Gastrocnemius medialis (tissue), 4 donors: Measurements from ENCODE around the gene ATF6B. TPM values are rescaled to one million over a fixed set of nuclear protein-coding genes. Genes with fewer than 3 reads are reported as not detected.

Experiments used
- ATAC-seq, 2 donors: fragments of 150-250 bp; one replicate each; pipeline ENCODE4 v1.9.1; 2016
- DNase-seq, 2 donors: peaks; one replicate each; pipeline ENCODE4 v3.0.0-alpha.2; 2019
- H3K27ac ChIP-seq, 4 donors: fragments of 200-600 bp; sonication (generic); 1 replicate in 1 of 4; 2 replicates in 3 of 4; pipeline ENCODE4 v1.5.1; 2016 to 2018; ENCODE audit warnings: mild to moderate bottlenecking in 2 of 4, moderate library complexity in 1 of 4
- H3K27me3 ChIP-seq, 3 donors: fragments of 200-600 bp; sonication (generic) in 2 of 3; 1 replicate in 1 of 3; 2 replicates in 2 of 3; pipeline versions ENCODE4 v1.5.1 to v1.6.0; 2016 to 2019; ENCODE audit warnings: mild to moderate bottlenecking in 1 of 3, moderate library complexity in 1 of 3
- H3K36me3 ChIP-seq, 2 donors: fragments of 200-600 bp; sonication (generic) in 1 of 2; one replicate each; pipeline ENCODE4 v1.5.1; 2017 to 2018
- H3K4me1 ChIP-seq, 2 donors: fragments of 200-600 bp; sonication (generic) in 1 of 2; one replicate each; pipeline ENCODE4 v1.5.1; 2016 to 2017; ENCODE audit warnings: mild to moderate bottlenecking in 2 of 2
- H3K4me3 ChIP-seq, 4 donors: fragments of 200-600 bp; sonication (generic) in 3 of 4; 1 replicate in 1 of 4; 2 replicates in 3 of 4; pipeline ENCODE4 v1.5.1; 2016 to 2019; ENCODE audit warnings: mild to moderate bottlenecking in 2 of 4
- H3K9me3 ChIP-seq, 3 donors: fragments of 200-600 bp; sonication (generic) in 2 of 3; 1 replicate in 1 of 3; 2 replicates in 2 of 3; pipeline ENCODE4 v1.5.1; 2016 to 2019
- CTCF ChIP-seq, 5 experiments: fragments of 450-650 bp in 3 of 5; fragments of 200-600 bp in 2 of 5; sonication (generic) in 2 of 5; IDR thresholded peaks in 4 of 5; conservative IDR thresholded peaks in 1 of 5; 1 replicate in 4 of 5; 2 replicates in 1 of 5; pipeline ENCODE4 v1.5.1; 2016 to 2019; ENCODE audit warnings: antibody characterized with exemption in 5 of 5, mild to moderate bottlenecking in 3 of 5, moderate library complexity in 3 of 5
- POLR2A ChIP-seq, 2 donors: fragments of 450-650 bp; IDR thresholded peaks; one replicate each; pipeline ENCODE4 v1.6.1; 2017; ENCODE audit warnings: antibody characterized with exemption in 2 of 2, mild to moderate bottlenecking in 2 of 2, moderate library complexity in 2 of 2
- in situ Hi-C, 4 donors: fragments of 200-750 bp; cut with MboI; loops; one replicate each; pipeline versions ENCODE4 v1.15.0 to v1.8.0; 2017; ENCODE audit warnings: low sequenced_read_pairs in 4 of 4
- intact Hi-C: fragments of 100-400 bp; cut with DNase I; formaldehyde crosslinking; loops from one replicate; pipeline ENCODE4 v1.15.1; 2023; ENCODE audit warnings: low total_unique reads
- total RNA-seq, 4 donors: library from RNA; depleted of rRNA; stranded (reverse); fragments of >200 nt; gene quantifications; one replicate each; pipeline versions ENCODE4 v1.1.0 to v1.2.3, GENCODE V29; 2016

Gene ATF6B
- total RNA-seq, 4 donors from 2014 or later: 6.8 to 18.4 (median 9.5) TPM

DNA sequence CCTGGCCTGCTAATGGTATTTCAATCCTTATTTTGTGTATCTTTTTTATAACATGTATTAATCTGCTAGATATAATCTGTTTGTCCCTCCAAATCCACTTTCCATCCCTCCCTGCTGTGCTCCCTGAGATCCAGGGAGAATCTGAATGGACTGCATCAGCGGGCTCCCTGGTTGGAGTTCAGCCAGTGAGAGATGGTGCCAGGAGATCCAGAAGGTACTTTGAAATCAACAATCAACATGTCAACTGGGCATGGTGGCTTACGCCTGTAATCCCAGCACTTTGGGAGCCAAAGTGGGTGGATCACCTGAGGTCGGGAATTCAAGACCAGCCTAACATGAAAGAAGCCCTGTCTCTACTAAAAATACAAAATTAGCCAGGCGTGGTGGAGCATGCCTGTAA is 4.4 kb downstream of the ATF6B start:
- H3K27me3 ChIP-seq: no peaks in the 10 kb centered on the region
- H3K36me3 ChIP-seq: peaks cover 0 to 80% of the 10 kb centered on the region in 2 donors
- ATAC-seq: no peak
- in situ Hi-C loops: loop anchor here in 1 of 4 donors (10.0 kb wide), 1 partner anchor 71 kb away; the partner anchor contains the start of genes GPSM3 and PBX2
- H3K4me3 ChIP-seq: no peak overlapping the region
- DNase-seq: no peak
- H3K4me1 ChIP-seq: peaks cover 15 to 19% of the 10 kb centered on the region in 2 donors
- intact Hi-C loops: no loop called here
- no peak for TF ChIP-seq POLR2A (IDR thresholded peaks at IDR 0.05)
- TF ChIP-seq CTCF (IDR thresholded peaks at IDR 0.05 in 4 of 5, conservative IDR thresholded peaks at IDR 0.05 in 1 of 5): no peak
- no peaks in the 10 kb centered on the region for H3K9me3 ChIP-seq
- H3K27ac ChIP-seq: no peak overlapping the region

DNA sequence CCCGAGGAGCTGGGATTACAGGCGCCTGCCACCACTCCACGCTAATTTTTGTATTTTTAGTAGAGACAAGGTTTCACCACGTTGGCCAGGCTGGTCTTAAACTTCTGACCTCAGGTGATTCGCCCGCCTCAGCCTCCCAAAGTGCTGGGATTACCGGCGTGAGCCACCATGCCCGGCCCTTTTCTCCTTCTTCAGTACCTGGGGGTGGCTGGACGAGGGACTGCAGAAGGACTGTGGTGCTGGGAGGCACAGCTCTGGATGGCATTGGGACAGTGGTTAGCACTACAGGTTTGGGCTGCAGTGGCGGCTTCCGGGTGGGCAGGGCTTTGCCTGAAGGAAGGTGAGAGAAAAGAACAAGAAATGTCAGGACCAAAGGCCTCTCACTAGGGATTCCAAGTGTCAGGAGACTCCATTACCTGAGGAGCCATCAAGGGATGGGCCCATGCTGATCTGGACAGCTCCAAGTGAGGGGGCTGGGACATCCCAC is 7.4 kb downstream of the ATF6B start:
- peaks cover 0 to 4% of the 10 kb centered on the region in 2 donors for H3K4me1 ChIP-seq
- DNase-seq: no peak
- peaks cover 0 to 96% of the 10 kb centered on the region in 2 donors for H3K36me3 ChIP-seq
- H3K27ac ChIP-seq: no peak overlapping the region
- no peak overlapping the region for H3K4me3 ChIP-seq
- in situ Hi-C loops: loop anchor here in 1 of 4 donors (10.0 kb wide), 1 partner anchor 74 kb away; the partner anchor contains the start of genes GPSM3 and PBX2
- H3K9me3 ChIP-seq: no peaks in the 10 kb centered on the region
- intact Hi-C loops: no loop called here
- no peaks in the 10 kb centered on the region for H3K27me3 ChIP-seq
- no peak for TF ChIP-seq POLR2A (IDR thresholded peaks at IDR 0.05)
- TF ChIP-seq CTCF (IDR thresholded peaks at IDR 0.05 in 4 of 5, conservative IDR thresholded peaks at IDR 0.05 in 1 of 5): no peak
- no peak for ATAC-seq

- Histone ChIP-seq H3K4me3 (no peak overlapping the region), H3K9me3 (no peaks in the 10 kb centered on the region), H3K4me1 (peaks cover 3 to 8% of the 10 kb centered on the region in 2 donors), H3K27ac (peak overlapping the region in 2 of 4 donors; percentile 25 to 43), H3K36me3 (peaks cover 0 to 91% of the 10 kb centered on the region in 2 donors), H3K27me3 (no peaks in the 10 kb centered on the region)
- in situ Hi-C loops (no loop called here), intact Hi-C loops (loop anchor here (1.0 to 10.0 kb wide), 3 partner anchors 35 to 76 kb away; partner anchors contain the start of gene PPT2)
- ATAC-seq: peak; percentile 82 to 88
- TF ChIP-seq CTCF (IDR thresholded peaks at IDR 0.05 in 4 of 5, conservative IDR thresholded peaks at IDR 0.05 in 1 of 5) (peak; percentile 82 to 91 (median 88)), POLR2A (IDR thresholded peaks at IDR 0.05) (no peak)
- DNase-seq: peak; percentile 64 to 83
Measured at GRCh38 chr6:32118782-32119628, 9.0 kb downstream of the ATF6B start.

DNA sequence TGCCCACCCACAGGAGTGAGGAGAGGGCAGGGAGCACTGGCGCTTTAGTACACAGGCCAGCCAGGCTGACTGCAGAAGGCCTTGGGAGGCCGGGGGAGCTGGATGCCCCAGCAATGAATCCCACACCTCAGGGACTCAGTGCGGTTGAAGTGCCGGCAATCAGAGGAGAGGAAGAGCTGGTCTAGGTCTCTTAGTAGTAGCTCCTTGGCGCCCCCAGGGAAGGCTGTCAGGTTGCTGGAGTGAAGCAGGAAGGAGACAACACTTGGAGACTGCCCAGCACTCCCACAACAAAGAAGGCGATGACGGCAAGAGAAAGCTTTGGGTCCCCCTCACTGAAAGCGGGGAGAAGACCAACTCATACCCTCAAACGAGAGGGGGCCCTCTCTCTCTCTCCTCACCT is 10.6 kb downstream of the ATF6B start:
- H3K4me3 ChIP-seq: no peak overlapping the region
- H3K36me3 ChIP-seq: peaks cover 0 to 77% of the 10 kb centered on the region in 2 donors
- H3K4me1 ChIP-seq: peaks cover 9 to 14% of the 10 kb centered on the region in 2 donors
- H3K9me3 ChIP-seq: no peaks in the 10 kb centered on the region
- no peak overlapping the region for H3K27ac ChIP-seq
- intact Hi-C loops: loop anchor here (10.0 kb wide), 1 partner anchor 73 kb away; no protein-coding TSS in a partner anchor
- DNase-seq: no peak
- no peak for ATAC-seq
- in situ Hi-C loops: no loop called here
- no peaks in the 10 kb centered on the region for H3K27me3 ChIP-seq
- TF ChIP-seq CTCF (IDR thresholded peaks at IDR 0.05 in 4 of 5, conservative IDR thresholded peaks at IDR 0.05 in 1 of 5) (no peak), POLR2A (IDR thresholded peaks at IDR 0.05) (no peak)
